B cell (primary cell): Measurements from ENCODE around the gene CFAP74. TPM values are rescaled to one million over a fixed set of nuclear protein-coding genes. Genes with fewer than 3 reads are reported as not detected.

Experiments used
- ATAC-seq: fragments of 200-7000 bp; cut with Tn5 transposase; one replicate; pipeline ENCODE4 v1.10.0; 2021; ENCODE audit warnings: low read depth, mild to moderate bottlenecking, moderate number of reproducible peaks, moderate library complexity
- CTCF ChIA-PET: fragments of 350-600 bp; sonication (Branson Sonifier 250); formaldehyde crosslinking; loops from one replicate; lab custom pipeline; 2021; ENCODE audit warnings: antibody characterized with exemption, inconsistent platforms; lab: Charles Lee
- POLR2A ChIA-PET: fragments of 350-600 bp; sonication (Branson Sonifier 250); formaldehyde crosslinking; loops from one replicate; lab custom pipeline; 2021; ENCODE audit warnings: antibody characterized with exemption; lab: Charles Lee
- DNase-seq: peaks from one replicate; pipeline ENCODE4 v3.0.0; 2013
- H2AFZ ChIP-seq: 2 replicates; pipeline ENCODE4 v1.6.1; 2012; ENCODE audit warnings: mild to moderate bottlenecking, low read depth, low read length; ENCODE audit not compliant: insufficient read depth, poor library complexity, severe bottlenecking
- H3K27ac ChIP-seq, 2 donors: 1 replicate in 1 of 2; 2 replicates in 1 of 2; pipeline ENCODE4 v1.5.1; 2012 to 2013; ENCODE audit warnings: low read length in 2 of 2, mild to moderate bottlenecking in 2 of 2, moderate library complexity in 1 of 2
- H3K27me3 ChIP-seq, 4 experiments: fragments of 200-600 bp in 1 of 4; sonication (generic) in 1 of 4; replicated peaks in 1 of 4; 1 replicate in 2 of 4; 2 replicates in 2 of 4; pipeline versions ENCODE4 v1.6.1 to v1.7.0; 2013 to 2016; ENCODE audit warnings: low read length in 3 of 4, mild to moderate bottlenecking in 2 of 4, mixed read lengths in 1 of 4, moderate library complexity in 1 of 4; ENCODE audit not compliant: insufficient read depth in 4 of 4, control insufficient read depth in 3 of 4; ENCODE audit errors: control extremely low read depth in 1 of 4
- H3K36me3 ChIP-seq, 2 experiments: replicated peaks in 1 of 2; 1 replicate in 1 of 2; 2 replicates in 1 of 2; pipeline versions ENCODE4 v1.6.1 to v1.7.1; 2013; ENCODE audit warnings: low read length in 1 of 2; ENCODE audit not compliant: insufficient read depth in 2 of 2, control insufficient read depth in 1 of 2; ENCODE audit errors: control extremely low read depth in 1 of 2, extremely low read depth in 1 of 2
- H3K4me1 ChIP-seq, 2 donors: fragments of 200-600 bp in 1 of 2; sonication (generic) in 1 of 2; 1 replicate in 1 of 2; 2 replicates in 1 of 2; pipeline versions ENCODE4 v1.5.1 to v1.6.1; 2013 to 2017; ENCODE audit warnings: low read length in 2 of 2; ENCODE audit not compliant: control insufficient read depth in 2 of 2, insufficient read depth in 2 of 2
- H3K4me2 ChIP-seq: replicated peaks from 2 replicates; pipeline ENCODE3; 2012; ENCODE audit warnings: mild to moderate bottlenecking, low read depth, low read length; ENCODE audit not compliant: poor library complexity, severe bottlenecking
- H3K4me3 ChIP-seq, 5 experiments: fragments of 200-600 bp in 1 of 5; sonication (generic) in 1 of 5; 1 replicate in 3 of 5; 2 replicates in 2 of 5; pipeline versions ENCODE4 v1.5.1 to v1.7.0; 2011 to 2016; ENCODE audit warnings: low read length in 4 of 5, mild to moderate bottlenecking in 4 of 5, low read depth in 2 of 5, control low read depth in 1 of 5, moderate library complexity in 1 of 5; ENCODE audit not compliant: insufficient read depth in 1 of 5; ENCODE audit errors: control extremely low read depth in 1 of 5, extremely low read depth in 1 of 5
- H3K79me2 ChIP-seq: fragments of 200-600 bp; sonication (generic); one replicate; pipeline ENCODE4 v1.6.0; 2016; ENCODE audit warnings: low read length; ENCODE audit not compliant: control insufficient read depth, insufficient read depth
- H3K9ac ChIP-seq: fragments of 200-600 bp; sonication (generic); 2 replicates; pipeline ENCODE4 v1.6.1; 2017; ENCODE audit warnings: mild to moderate bottlenecking, low read length, moderate library complexity
- H3K9me3 ChIP-seq, 3 donors: one replicate each; pipeline versions ENCODE4 v1.6.1 to v1.7.1; 2013; ENCODE audit warnings: low read length in 2 of 3; ENCODE audit not compliant: control insufficient read depth in 2 of 3, insufficient read depth in 1 of 3; ENCODE audit errors: control extremely low read depth in 1 of 3
- H4K20me1 ChIP-seq: 2 replicates; pipeline ENCODE4 v1.6.0; 2012; ENCODE audit warnings: mild to moderate bottlenecking, low read length; ENCODE audit not compliant: insufficient read depth, control insufficient read depth, poor library complexity, severe bottlenecking
- H3K27ac Mint-ChIP-seq: one replicate; pipeline ENCODE4 v1.8.0; 2021; ENCODE audit warnings: mixed read lengths
- H3K27me3 Mint-ChIP-seq: one replicate; pipeline ENCODE4 v1.8.0; 2021; ENCODE audit warnings: mixed read lengths
- H3K4me1 Mint-ChIP-seq: one replicate; pipeline ENCODE4 v1.8.0; 2021; ENCODE audit warnings: mixed read lengths
- H3K4me3 Mint-ChIP-seq: one replicate; pipeline ENCODE4 v1.8.0; 2021; ENCODE audit warnings: mixed read lengths
- H3K9me3 Mint-ChIP-seq: one replicate; pipeline ENCODE4 v1.8.0; 2022; ENCODE audit warnings: mixed read lengths; ENCODE audit not compliant: insufficient read depth
- CTCF ChIP-seq: fragments of 200-600 bp; IDR thresholded peaks from one replicate; pipeline ENCODE4 v1.8.0; 2022; ENCODE audit warnings: antibody characterized with exemption, mild to moderate bottlenecking
- EZH2 ChIP-seq: IDR thresholded peaks from 2 replicates; pipeline ENCODE4 v1.6.1; 2012; ENCODE audit warnings: borderline replicate concordance, low read depth, mild to moderate bottlenecking, moderate library complexity, low read length; ENCODE audit not compliant: insufficient read depth, poor library complexity, severe bottlenecking
- WGBS: methylation state at CpG from one replicate; pipeline ENCODE4 v1.1.5; 2013; ENCODE audit warnings: missing lambda C conversion rate; ENCODE audit not compliant: insufficient coverage; 5-methylcytosine and 5-hydroxymethylcytosine counted together
- intact Hi-C: fragments of 100-400 bp; cut with micrococcal nuclease; formaldehyde crosslinking; loops from one replicate; pipeline ENCODE4 v1.10.0; 2022
- polyA plus RNA-seq: library from polyadenylated mRNA; depleted of rRNA; stranded (reverse); fragments of >200 nt; gene quantifications from 2 replicates; pipeline ENCODE4 v1.2.3, GENCODE V29; 2012
- total RNA-seq, 2 donors: library from RNA; stranded (reverse); fragments of 120-200 nt in 1 of 2; gene quantifications; 1 replicate in 1 of 2; 2 replicates in 1 of 2; pipeline versions ENCODE4 v1.2.3 to v1.2.4, GENCODE V29; 2013 to 2022

The CFAP74 gene
- total and polyA plus RNA-seq, 2 donors (not counting 1 experiment from before 2014, with no cell fraction given), result not detected

GRCh38 chr1:1895060-1895418 is 108.5 kb downstream of the CFAP74 start:
- no peak for TF ChIP-seq EZH2
- TF ChIP-seq CTCF, result no peak
- H3K27me3 ChIP-seq, result no peaks in the 10 kb centered on the region
- peaks cover 44% of the 10 kb centered on the region for H3K4me1 Mint-ChIP-seq
- H3K27me3 Mint-ChIP-seq, result no peaks in the 10 kb centered on the region
- H3K4me3 ChIP-seq, result no peak overlapping the region
- H3K79me2 ChIP-seq, result peaks cover 9% of the 10 kb centered on the region
- CTCF ChIA-PET, result interaction anchor here (7.1 kb wide), 1 partner anchor 12 kb away, joined by 67 read pairs; no protein-coding TSS in a partner anchor
- DNase-seq (no peak), ATAC-seq (no peak)
- H3K4me3 Mint-ChIP-seq, result peak overlapping the region; percentile 41
- H3K4me1 ChIP-seq, result peaks cover 34 to 61% of the 10 kb centered on the region in 2 donors
- H3K4me2 ChIP-seq, result peak overlapping the region; percentile 51
- H4K20me1 ChIP-seq, result peaks cover under 1% of the 10 kb centered on the region
- H3K36me3 ChIP-seq, result no peaks in the 10 kb centered on the region
- peak overlapping the region; percentile 59 for H3K27ac Mint-ChIP-seq
- no peak overlapping the region for H2AFZ ChIP-seq
- 74% methylated on average over 7 of the region's 10 CpGs for WGBS
- H3K9ac ChIP-seq, result no peak overlapping the region
- no peaks in the 10 kb centered on the region for H3K9me3 ChIP-seq
- intact Hi-C loops, result no loop called here
- H3K27ac ChIP-seq, result no peak overlapping the region
- H3K9me3 Mint-ChIP-seq, result no peaks in the 10 kb centered on the region
- POLR2A ChIA-PET, result interaction anchor here (0.6 to 1.3 kb wide), 4 partner anchors 14 to 281 kb away, joined by 3 to 6 read pairs (median 4); no protein-coding TSS in a partner anchor

GRCh38 chr1:1894354-1895059 is 109.1 kb downstream of the CFAP74 start:
- Histone ChIP-seq H3K4me2 (peak overlapping the region; percentile 51), H3K9ac (no peak overlapping the region), H3K36me3 (no peaks in the 10 kb centered on the region), H3K4me1 (peaks cover 29 to 58% of the 10 kb centered on the region in 2 donors), H3K9me3 (no peaks in the 10 kb centered on the region), H4K20me1 (peaks cover 6% of the 10 kb centered on the region), H3K79me2 (peaks cover 14% of the 10 kb centered on the region), H3K27ac (no peak overlapping the region), H3K4me3 (no peak overlapping the region), H2AFZ (no peak overlapping the region), H3K27me3 (no peaks in the 10 kb centered on the region)
- WGBS, result 64% methylated on average over 10 of the region's 14 CpGs
- H3K27ac Mint-ChIP-seq, result peak overlapping the region; percentile 59
- intact Hi-C loops, result no loop called here
- H3K4me1 Mint-ChIP-seq, result peaks cover 42% of the 10 kb centered on the region
- H3K4me3 Mint-ChIP-seq, result peak overlapping the region; percentile 41
- no peaks in the 10 kb centered on the region for H3K9me3 Mint-ChIP-seq
- DNase-seq, result no peak
- CTCF ChIA-PET, result interaction anchor here (7.1 kb wide), 1 partner anchor 12 kb away, joined by 67 read pairs; no protein-coding TSS in a partner anchor
- TF ChIP-seq EZH2, result no peak
- no peak for TF ChIP-seq CTCF
- ATAC-seq, result no peak
- no peaks in the 10 kb centered on the region for H3K27me3 Mint-ChIP-seq
- POLR2A ChIA-PET, result interaction anchor here (0.6 to 1.3 kb wide), 4 partner anchors 14 to 281 kb away, joined by 3 to 6 read pairs (median 4); no protein-coding TSS in a partner anchor
